Activated B cell treated with CpG ODN at 0.5 μM for 24 hours (primary cell): ENCODE measurements around the gene HELZ. TPM values are rescaled to one million over a fixed set of nuclear protein-coding genes. Genes with fewer than 3 reads are reported as not detected.

Experiments
- ATAC-seq: fragments of 200-7000 bp; cut with Tn5 transposase; one replicate; pipeline ENCODE4 v1.10.0; 2021; ENCODE audit warnings: low read depth, mild to moderate bottlenecking, moderate library complexity
- CTCF ChIA-PET: fragments of 350-600 bp; sonication (Branson Sonifier 250); formaldehyde crosslinking; loops from one replicate; lab custom pipeline; 2021; ENCODE audit warnings: antibody characterized with exemption; lab: Charles Lee
- POLR2A ChIA-PET: fragments of 350-600 bp; sonication (Branson Sonifier 250); formaldehyde crosslinking; loops from one replicate; lab custom pipeline; 2021; ENCODE audit warnings: antibody characterized with exemption; lab: Charles Lee
- DNase-seq: peaks from one replicate; pipeline ENCODE4 v3.0.0; 2022
- H3K27ac Mint-ChIP-seq: one replicate; pipeline ENCODE4 v1.8.0; 2020; ENCODE audit warnings: mixed read lengths
- H3K27me3 Mint-ChIP-seq: one replicate; pipeline ENCODE4 v1.8.0; 2021; ENCODE audit warnings: mixed read lengths
- H3K36me3 Mint-ChIP-seq: one replicate; pipeline ENCODE4 v1.8.0; 2021; ENCODE audit warnings: low read depth, mixed read lengths
- H3K4me1 Mint-ChIP-seq: one replicate; pipeline ENCODE4 v1.8.0; 2021; ENCODE audit warnings: mixed read lengths
- H3K4me3 Mint-ChIP-seq: one replicate; pipeline ENCODE4 v1.8.0; 2020; ENCODE audit warnings: mild to moderate bottlenecking, mixed read lengths
- H3K9me3 Mint-ChIP-seq: one replicate; pipeline ENCODE4 v1.8.0; 2020; ENCODE audit warnings: mixed read lengths
- CTCF ChIP-seq: fragments of 200-600 bp; IDR thresholded peaks from one replicate; pipeline ENCODE4 v1.8.0; 2022; ENCODE audit warnings: antibody characterized with exemption, mild to moderate bottlenecking
- intact Hi-C: fragments of 100-400 bp; cut with micrococcal nuclease; formaldehyde crosslinking; loops from one replicate; pipeline ENCODE4 v1.15.1; 2024
- total RNA-seq: library from RNA; stranded (reverse); gene quantifications from 2 replicates; pipeline ENCODE4 v1.2.3, GENCODE V29; 2022

The HELZ gene
- total RNA-seq, 1 donor from 2014 or later, result 69.7 TPM

GRCh38 chr17:67133161-67133560 is 111.8 kb downstream of the HELZ start:
- Mint-ChIP-seq H3K27me3 (no peaks in the 10 kb centered on the region), H3K36me3 (peaks cover 53% of the 10 kb centered on the region), H3K27ac (no peak overlapping the region), H3K4me1 (no peaks in the 10 kb centered on the region), H3K4me3 (no peak overlapping the region), H3K9me3 (no peaks in the 10 kb centered on the region)
- TF ChIP-seq CTCF, result no peak
- POLR2A ChIA-PET, result no interaction called here
- intact Hi-C loops, result no loop called here
- ATAC-seq (no peak), DNase-seq (no peak)
- CTCF ChIA-PET, result no interaction called here

GRCh38 chr17:67132366-67132765 is 112.6 kb downstream of the HELZ start:
- H3K27ac Mint-ChIP-seq, result no peak overlapping the region
- intact Hi-C loops, result no loop called here
- no peak for TF ChIP-seq CTCF
- no peak for ATAC-seq
- H3K27me3 Mint-ChIP-seq, result no peaks in the 10 kb centered on the region
- ChIA-PET CTCF (no interaction called here), POLR2A (no interaction called here)
- no peaks in the 10 kb centered on the region for H3K9me3 Mint-ChIP-seq
- H3K4me1 Mint-ChIP-seq, result no peaks in the 10 kb centered on the region
- H3K4me3 Mint-ChIP-seq, result no peak overlapping the region
- H3K36me3 Mint-ChIP-seq, result peaks cover 53% of the 10 kb centered on the region
- DNase-seq, result no peak

- intact Hi-C loops, result no loop called here
- POLR2A ChIA-PET, result no interaction called here
- no peak overlapping the region for H3K4me3 Mint-ChIP-seq
- H3K9me3 Mint-ChIP-seq, result no peaks in the 10 kb centered on the region
- DNase-seq, result no peak
- ATAC-seq, result no peak
- peaks cover 49% of the 10 kb centered on the region for H3K36me3 Mint-ChIP-seq
- peaks cover 3% of the 10 kb centered on the region for H3K4me1 Mint-ChIP-seq
- no peak overlapping the region for H3K27ac Mint-ChIP-seq
- no peak for TF ChIP-seq CTCF
- no peaks in the 10 kb centered on the region for H3K27me3 Mint-ChIP-seq
- CTCF ChIA-PET, result no interaction called here
Observed at GRCh38 chr17:67130768-67131167, 114.2 kb downstream of the HELZ start.

GRCh38 chr17:67129283-67129682 is 115.7 kb downstream of the HELZ start:
- peaks cover 47% of the 10 kb centered on the region for H3K36me3 Mint-ChIP-seq
- peaks cover 3% of the 10 kb centered on the region for H3K4me1 Mint-ChIP-seq
- CTCF ChIA-PET, result no interaction called here
- ATAC-seq (no peak), DNase-seq (no peak)
- no peaks in the 10 kb centered on the region for H3K27me3 Mint-ChIP-seq
- no peak for TF ChIP-seq CTCF
- intact Hi-C loops, result no loop called here
- POLR2A ChIA-PET, result no interaction called here
- no peak overlapping the region for H3K4me3 Mint-ChIP-seq
- no peak overlapping the region for H3K27ac Mint-ChIP-seq
- H3K9me3 Mint-ChIP-seq, result no peaks in the 10 kb centered on the region

- H3K4me3 Mint-ChIP-seq, result no peak overlapping the region
- no peak for TF ChIP-seq CTCF
Observed at GRCh38 chr17:67128700-67129099, 116.3 kb downstream of the HELZ start.

More at GRCh38 chr17:67128700-67129099, 116.3 kb downstream of the HELZ start:
- peaks cover 47% of the 10 kb centered on the region for H3K36me3 Mint-ChIP-seq
- intact Hi-C loops, result no loop called here
- CTCF ChIA-PET, result no interaction called here
- no peaks in the 10 kb centered on the region for H3K27me3 Mint-ChIP-seq
- no peak overlapping the region for H3K27ac Mint-ChIP-seq
- no peaks in the 10 kb centered on the region for H3K9me3 Mint-ChIP-seq
- ATAC-seq, result no peak
- DNase-seq, result no peak
- peaks cover 3% of the 10 kb centered on the region for H3K4me1 Mint-ChIP-seq
- POLR2A ChIA-PET, result no interaction called here
